T-helper 2 cell treated with Interferon-gamma antibody and Interleukin-4, amounts not matched to agents 100 ng/mL and 5 ng/mL, for 36 hours (primary cell): ENCODE results near the gene HS6ST3. TPM values are rescaled to one million over a fixed set of nuclear protein-coding genes. Genes with fewer than 3 reads are reported as not detected.

Source experiments
- intact Hi-C: fragments of 100-400 bp; cut with micrococcal nuclease; formaldehyde crosslinking; loops from one replicate; pipeline ENCODE4 v1.15.1; 2023
- total RNA-seq: library from RNA; stranded (reverse); gene quantifications from 2 replicates; pipeline ENCODE4 v1.2.3, GENCODE V29; 2022

Gene HS6ST3
- total RNA-seq, 1 donor from 2014 or later, result not detected

DNA sequence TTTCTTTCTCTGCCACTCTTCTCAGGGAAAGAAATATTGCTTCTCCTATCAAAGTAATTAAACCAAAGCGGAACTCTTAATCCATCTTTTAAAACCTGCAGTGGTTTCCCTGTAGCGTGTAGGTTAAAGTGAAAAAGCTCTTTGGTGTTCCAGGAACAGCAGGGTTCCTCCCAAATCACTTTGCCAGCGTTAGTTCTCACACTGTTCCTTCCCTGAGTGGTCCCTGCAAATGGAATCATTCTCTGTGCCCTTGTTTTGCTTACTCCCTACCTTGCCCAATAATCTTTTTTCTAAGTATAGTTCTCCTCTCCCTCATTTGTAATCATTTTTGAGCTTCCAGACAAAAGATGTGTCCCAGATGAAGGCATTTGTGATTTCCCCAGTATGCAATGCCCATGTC lies 207.5 kb downstream of the HS6ST3 start:
- intact Hi-C loops, result no loop called here

DNA sequence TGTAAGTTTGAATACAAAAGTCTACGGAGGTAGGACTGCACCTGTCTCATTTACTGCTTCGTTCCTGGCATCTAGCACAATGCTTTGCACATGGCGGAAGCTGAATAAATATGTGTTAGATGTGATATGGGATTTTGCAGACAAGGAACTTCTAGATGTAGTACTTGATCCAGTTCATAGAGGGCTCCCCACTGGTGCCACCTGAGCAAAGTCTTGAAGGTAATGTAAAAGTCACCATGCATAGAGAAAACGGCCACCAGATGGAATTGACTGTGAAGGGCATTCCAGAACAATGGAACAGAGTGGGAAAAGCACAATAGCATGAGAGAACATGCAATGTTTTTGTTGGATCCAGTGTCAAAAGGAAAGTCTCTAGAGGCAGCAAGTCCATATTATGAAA lies 209.3 kb downstream of the HS6ST3 start:
- intact Hi-C loops, result no loop called here

DNA sequence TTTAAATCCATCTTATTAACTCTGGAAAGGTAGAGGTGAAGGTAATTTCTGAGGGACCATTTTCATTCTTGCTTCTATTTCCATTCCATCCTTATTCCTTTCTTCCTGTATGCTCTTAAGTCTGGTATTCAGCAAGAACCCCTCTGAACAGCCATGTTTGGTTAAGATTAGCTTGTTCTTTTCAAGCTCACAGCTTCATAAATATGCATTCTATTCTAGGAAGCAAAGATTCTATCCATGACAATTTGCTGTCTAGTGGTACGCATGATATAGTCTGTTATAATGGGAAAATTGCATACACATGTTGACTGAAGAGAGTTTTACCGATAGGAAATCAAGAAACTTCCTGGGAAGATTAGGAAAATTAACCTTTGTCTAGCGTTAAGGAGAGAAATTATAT lies 218.7 kb downstream of the HS6ST3 start:
- intact Hi-C loops, result no loop called here

DNA sequence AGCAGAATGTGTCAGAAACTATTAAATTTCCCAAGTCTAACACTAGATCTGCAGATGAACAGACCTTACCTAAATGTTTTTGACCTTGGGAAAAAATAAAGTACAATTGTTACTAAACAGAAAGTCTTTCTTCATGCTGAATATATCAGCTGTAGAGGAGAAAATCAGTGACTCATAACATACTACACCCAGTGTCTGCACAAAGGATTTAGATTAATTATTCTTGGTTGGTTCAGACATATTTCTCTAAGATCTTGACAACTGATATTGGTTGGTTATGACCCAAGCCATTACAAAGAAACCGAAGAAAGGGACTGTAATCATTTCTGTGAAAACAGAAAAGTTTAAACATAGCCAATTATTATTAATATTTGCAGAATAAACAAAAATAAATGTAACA lies 225.1 kb downstream of the HS6ST3 start:
- intact Hi-C loops, result no loop called here

DNA sequence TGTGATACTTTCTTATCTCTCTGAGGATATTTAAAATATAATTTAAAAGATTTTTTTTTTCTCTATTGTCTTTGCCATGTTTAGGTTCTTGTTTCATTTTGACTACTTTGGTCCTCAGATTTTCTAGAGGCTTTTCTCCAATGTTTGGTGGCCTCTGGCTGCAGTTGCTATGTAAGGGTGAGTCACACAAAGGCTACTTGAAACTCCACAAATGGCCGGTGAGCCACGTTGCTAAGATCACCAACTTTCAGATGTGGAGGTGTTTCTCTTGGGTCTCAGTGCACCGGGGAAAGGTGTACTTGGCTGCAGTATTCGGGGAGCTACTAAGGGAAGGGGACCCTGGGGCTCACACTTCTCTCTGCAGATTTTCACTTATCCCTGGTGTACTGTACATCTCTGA lies 248.1 kb downstream of the HS6ST3 start:
- intact Hi-C loops, result no loop called here

DNA sequence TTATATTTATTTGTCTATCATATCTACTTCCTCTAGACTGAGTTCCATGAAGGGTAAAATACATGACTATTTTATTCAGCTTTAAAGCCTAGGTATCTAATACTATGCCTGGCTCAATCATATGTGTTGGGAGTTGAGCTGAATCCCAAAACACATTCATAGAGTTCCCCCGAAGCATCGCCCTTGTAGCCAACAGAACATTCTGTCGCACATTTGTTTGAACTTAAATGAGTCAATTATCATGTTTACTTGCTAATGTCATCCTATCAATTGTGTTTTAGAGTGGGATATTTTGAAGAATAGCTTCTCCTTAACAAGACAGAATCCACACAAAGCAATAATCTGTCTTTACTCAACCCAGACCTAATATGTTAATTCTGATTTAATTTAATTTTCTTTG lies 252.4 kb downstream of the HS6ST3 start:
- intact Hi-C loops, result no loop called here

DNA sequence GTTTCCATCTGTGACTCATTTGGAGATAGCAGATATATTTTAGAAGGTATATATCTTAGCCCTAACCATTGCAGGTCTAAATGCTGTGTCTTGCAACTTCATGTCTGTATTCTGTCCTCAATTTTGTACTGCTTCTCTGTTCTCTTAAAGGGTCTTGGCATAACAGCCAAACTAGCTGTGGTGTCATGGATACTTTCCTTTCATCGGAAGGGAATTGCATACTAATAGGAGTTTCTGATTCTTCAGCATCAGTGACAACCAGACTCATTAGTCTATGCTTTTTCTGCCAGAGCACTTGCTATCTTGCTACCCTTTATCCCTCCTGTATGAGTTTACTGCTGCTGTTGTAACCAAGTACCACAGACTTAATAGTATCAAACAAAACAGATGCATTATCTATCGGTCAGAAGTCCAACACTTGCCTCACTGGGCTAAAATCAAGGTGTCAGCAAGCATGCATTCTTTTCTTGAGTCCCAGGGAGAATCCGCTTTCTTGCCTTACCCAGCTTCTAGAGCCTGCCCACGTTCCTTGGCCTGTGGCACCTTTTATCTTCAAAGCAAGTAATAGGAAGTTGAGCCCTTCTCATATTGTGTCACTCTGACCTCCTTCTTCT lies 253.1 kb downstream of the HS6ST3 start:
- intact Hi-C loops, result no loop called here

DNA sequence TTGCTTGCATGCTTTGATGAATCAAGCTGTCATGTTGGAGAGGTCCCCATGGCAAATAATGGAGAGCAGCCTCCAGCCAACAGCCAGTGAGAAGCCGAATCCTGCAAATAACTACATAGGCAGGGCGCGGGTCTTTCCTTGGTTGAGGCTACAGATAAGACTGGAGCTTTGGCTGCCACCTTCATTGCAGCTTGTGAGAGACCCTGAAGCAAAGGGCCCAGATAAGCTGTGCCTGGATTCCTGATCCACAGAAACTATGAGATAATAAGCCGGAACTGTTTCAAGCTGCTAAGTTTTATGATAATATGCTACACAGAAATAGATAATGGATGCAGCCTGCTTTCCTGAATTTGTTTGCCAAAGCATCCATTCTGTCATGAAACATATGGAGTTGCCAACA lies 257.0 kb downstream of the HS6ST3 start:
- intact Hi-C loops, result no loop called here

DNA sequence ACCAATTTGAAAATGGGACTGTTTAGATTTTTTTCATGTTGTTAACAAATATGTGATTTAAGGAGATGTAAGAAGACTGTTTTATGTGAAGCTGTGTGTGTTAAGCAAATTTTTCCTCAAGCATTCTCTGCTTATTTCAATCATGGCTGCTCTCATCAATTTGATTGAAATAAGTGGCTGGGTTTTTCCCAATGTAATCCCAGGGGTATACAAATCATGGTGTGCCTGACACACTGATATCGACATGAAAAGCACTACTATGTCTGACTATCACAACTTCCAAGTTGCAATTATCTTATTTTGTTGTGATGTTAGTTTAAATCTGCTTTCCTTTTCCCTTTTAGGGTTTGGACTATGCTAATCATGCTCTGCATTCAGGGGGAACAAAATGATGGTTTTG lies 283.7 kb downstream of the HS6ST3 start:
- intact Hi-C loops, result no loop called here

DNA sequence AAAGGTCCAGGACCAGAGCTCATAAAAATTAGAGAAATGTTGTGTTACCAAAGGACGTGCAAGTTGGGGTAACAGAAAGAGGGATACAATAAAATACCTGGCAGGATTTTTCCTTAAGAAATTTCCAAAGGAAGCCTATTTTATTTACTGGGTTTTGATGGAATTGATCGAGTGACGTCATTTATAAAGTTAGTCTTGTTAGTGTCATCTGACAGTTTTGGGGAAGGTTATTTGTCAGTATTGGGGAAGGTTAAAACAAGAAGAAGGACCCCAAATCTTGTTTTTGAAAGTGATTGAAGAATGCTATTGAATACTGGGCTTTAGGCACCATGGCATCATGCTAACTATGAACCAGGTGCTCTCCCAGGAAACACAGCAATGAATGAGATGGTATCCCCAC lies 287.9 kb downstream of the HS6ST3 start:
- intact Hi-C loops, result no loop called here

DNA sequence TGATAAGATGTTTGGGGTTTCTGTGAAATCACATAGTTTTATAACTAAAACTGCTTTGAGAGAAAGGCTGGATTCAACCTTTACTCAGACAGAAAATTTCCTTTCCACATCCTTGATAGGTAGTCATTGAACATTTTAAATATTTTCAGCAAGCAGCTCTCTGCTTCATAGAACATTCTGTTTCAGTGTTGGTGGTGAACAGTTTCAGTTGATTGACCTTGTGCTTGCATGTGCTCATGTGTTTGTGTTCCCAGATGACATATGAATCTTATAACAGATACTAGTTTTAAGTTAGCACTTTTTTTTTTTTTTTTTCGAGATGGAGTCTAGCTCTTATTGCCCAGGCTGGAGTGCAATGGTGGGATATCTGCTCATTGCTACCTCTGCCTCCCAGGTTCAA lies 290.1 kb downstream of the HS6ST3 start:
- intact Hi-C loops, result no loop called here

DNA sequence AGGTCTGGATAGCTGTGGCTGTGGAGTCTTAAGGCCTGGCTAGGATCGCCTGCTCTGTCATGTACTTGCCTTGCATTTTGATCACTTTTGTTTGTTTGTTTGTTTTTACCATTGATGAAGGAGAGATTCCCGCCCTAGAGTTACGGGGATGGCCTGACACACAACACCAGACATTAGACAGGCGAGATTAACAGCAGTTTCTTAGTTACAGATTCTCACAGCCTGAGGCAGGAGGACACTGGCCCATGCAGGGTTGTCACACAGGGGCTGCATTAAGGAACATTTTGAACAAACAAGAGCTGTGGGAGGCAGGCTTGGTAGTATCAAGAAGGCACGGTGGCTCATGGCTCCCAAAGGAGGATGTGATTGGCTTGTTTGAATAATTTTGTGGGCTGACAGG lies 291.8 kb downstream of the HS6ST3 start:
- intact Hi-C loops, result no loop called here

DNA sequence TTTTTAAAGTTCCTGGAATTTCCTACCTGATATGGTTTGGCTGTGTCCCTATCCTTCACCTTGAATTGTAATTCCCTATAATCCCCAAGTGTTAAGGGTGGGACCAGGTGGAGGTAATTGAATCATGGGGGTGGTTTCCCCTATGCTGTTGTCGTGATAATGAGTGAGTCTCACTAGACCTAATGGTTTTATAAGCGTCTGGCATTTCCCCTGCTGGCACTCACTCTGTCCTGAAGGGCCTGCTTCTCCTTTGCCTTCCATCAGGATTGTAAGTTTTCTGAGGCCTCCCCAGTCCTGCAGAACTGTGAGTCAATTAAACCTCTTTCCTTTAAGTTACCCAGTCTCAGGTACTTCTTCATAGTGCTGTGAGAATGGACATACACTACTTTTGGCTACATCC lies 298.7 kb downstream of the HS6ST3 start:
- intact Hi-C loops, result no loop called here

DNA sequence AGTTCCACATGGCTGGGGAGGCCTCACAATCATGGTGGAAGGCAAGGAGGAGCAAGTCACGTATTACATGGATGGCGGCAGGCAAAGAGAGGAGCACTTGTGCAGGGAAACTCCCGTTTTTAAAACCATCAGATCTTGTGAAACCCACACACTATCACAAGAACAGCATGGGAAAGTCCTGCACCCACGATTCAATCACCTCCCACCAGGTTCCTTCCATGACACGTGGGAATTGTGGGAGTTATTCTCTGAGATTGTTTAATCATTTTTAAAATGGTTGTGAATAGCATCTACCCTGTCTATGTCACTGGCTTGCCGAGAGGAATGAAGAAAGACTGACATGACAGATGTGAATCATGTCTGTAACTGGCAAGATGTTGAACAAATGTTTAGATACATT lies 301.7 kb downstream of the HS6ST3 start:
- intact Hi-C loops, result no loop called here

DNA sequence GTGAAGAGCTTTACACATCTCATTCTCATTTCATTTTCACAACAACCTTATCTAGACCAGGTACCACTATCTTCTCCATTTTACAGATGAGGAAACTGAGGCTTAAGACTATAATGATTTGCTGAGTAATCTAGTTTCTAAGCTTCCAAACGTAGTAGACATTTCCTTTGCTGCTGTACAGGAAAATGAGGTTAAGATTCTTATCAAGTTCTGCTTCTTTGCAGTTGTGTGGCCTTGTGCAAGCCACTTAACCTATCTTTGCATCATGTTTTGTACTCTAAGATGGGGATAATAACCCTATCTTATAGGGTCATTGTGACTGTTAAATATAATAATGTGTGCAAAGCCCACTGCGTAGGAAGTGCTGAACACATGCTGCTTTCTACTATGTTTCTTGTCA lies 307.9 kb downstream of the HS6ST3 start:
- intact Hi-C loops, result no loop called here

DNA sequence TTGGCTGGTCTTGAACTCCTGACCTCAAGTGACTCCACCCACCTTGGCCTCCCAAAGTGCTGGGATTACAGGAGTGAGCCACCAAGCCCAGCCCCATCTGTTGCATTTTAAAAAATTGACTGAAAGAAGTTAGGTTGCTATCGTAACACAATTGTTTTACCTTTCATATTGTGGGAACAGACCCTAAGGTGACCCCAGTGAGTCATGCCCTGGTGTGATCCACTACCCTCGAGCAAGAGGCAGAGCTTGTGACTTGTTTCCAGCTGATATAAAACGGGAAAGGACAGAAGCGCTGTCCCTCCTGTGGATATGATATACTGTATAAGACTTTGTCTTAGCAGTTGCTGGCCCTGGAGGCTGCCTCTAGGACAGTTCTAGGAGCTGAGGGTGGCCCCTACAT lies 308.6 kb downstream of the HS6ST3 start:
- intact Hi-C loops, result no loop called here

DNA sequence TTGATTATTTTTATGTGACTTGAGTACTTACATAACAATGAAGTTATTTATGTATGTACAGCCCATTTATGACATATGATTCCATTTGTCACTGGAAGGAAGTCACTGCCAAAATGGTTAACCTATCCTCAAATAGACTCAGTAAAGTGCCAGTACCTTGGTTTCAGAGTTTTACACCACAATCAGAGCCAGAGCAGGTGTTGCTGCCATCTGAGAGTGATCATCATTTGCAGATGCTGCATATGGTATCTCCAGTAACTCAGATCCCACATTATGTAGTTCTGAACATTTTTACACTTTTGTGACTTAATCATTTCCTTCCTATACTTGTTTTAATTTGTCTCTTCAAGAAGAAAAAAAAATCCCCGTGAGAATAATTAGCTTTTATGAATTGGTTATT lies 313.3 kb downstream of the HS6ST3 start:
- intact Hi-C loops, result no loop called here

DNA sequence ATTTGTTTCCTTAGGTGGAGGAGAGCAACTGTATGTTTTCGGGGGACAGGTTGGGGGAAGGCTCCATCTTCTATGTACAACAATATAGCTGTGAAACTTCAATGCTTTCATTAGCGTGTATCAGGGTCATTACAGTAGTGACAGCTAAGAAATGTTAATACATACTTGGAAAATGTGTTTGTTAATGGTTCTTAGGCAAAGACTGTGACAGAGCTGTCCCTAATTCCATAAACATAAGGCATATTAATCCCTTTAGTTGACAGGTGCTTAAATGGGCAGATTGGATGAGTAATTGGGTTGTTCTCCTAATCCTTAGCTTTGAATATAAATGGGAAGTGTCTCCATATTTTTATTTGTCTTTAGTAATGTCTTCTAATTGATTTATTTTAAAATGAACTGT lies 313.7 kb downstream of the HS6ST3 start:
- intact Hi-C loops, result no loop called here

DNA sequence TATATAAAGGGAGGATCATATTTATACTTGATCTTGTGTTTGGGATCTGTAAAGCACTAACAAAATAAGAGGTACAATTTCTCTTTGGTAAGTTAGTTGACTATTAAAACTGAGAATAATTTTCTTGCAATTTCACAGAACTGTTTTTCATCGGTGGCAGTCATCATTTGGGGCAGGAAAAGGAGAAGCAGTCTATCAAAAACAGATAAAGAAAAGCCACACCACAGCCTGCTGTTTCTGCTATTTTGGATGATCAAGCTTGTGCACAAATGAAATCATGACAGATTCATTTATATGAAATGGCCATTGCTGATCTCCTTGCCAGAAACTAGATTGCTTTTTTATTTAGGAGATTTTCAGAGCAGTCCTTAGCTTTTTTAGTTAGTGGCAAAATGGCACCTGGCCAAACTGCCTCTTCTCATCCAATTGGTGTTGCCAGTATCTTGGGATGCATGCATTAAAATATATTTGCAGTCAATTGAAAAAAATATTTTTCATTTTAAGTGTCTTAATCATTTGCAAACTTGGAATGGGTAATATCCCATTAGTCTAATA lies 326.0 kb downstream of the HS6ST3 start:
- intact Hi-C loops, result no loop called here

DNA sequence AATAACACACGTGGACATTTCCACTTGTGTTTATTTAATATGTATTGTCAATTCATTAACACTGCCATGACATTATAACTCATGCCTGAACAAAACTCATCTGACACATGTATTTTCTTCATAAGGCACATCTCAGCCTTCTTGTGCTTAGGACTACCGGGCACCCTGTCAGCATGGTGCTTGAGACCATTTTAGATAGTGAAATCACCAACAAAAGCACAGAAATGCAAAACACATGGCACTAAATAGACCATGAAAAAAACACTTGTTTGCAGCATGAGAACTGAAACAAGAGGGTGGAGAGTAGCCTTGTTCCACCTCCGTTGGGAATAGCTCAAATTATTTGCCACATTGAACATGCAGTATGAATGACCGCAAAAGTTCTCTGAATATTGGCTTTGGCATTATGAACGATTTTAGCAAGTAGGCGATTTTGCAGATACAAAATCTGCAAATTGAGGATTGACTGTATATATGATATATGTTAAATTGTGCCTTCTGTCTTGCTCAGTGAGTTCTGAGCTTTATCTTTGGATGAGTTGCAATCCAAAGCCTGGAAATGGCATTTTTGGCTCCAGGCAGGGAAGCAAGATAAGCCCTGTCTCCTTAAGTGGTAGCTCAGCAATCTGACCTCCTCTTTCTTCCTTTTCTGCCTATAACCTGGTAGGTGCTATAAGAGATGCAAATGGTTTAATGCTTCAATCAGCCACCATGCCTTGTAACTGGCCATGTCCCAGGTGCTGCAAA lies 328.2 kb downstream of the HS6ST3 start:
- intact Hi-C loops, result no loop called here

DNA sequence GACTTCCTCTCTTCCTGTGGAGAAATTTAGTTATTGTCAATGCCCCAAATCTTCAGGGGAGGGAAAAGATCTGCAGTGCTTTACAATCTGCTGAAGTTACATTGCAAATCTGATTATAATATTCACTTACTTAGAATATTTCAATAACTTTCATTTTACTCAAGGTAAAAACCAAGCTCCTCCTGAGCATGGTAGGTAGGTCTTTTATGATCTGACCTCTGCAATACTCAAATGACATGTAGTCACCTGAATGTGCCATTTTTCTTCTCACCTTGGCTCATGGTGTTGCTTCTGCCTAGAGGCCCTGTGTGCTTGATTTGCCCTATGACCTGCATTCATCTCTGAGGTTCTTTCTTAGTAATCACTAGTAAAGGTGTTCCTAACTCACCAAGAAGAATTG lies 331.4 kb downstream of the HS6ST3 start:
- intact Hi-C loops, result no loop called here

DNA sequence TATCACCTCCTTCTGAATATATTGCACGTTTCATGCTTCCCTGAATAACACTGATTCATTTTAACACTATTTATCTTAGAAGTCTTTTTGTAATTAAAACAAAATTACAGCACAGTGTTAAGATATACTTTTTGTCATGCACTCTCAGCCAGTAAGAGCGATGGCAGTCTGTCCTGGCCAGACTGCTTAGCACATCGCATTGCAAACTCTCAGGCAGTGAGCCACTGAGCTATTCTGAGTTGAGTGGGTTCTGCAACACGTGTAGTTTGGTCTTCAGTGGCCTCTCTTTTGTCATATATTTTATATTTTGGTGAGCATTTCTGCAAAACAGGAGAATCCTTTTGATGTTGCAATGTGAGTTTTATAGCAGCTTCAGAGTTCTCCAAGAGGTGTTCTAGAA lies 332.1 kb downstream of the HS6ST3 start:
- intact Hi-C loops, result no loop called here

DNA sequence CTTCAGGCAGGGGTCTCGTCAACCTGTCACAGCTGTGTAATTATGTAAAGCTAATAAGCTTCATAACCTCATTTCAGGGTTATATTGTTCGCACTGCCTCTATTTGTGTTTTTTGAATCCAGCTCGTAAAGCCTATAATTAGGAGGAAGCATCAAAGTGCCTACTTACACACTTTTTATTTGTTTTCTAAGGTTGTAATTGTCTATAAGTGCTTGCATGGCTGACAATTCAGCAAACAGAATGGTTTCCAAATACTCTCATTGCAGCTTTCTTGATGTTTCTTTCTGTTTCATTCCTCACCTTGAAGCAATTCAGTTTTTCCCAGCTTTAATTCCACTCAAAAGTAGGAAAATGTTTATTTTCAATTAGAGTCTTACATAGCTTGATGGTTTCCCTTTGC lies 336.3 kb downstream of the HS6ST3 start:
- intact Hi-C loops, result no loop called here
